Parathyroid adenoma (tissue), 2 donors: ENCODE data around the gene MAP3K7.

Experiments used
- H2AFZ ChIP-seq: fragments of 300-600 bp; sonication (generic); one replicate; pipeline ENCODE4 v1.7.0; 2017; ENCODE audit warnings: antibody characterized with exemption, mild to moderate bottlenecking
- H3K27ac ChIP-seq: fragments of 300-600 bp; sonication (generic); one replicate; pipeline ENCODE4 v1.7.0; 2017
- H3K27me3 ChIP-seq: fragments of 300-600 bp; sonication (generic); one replicate; pipeline ENCODE4 v1.7.0; 2017; ENCODE audit warnings: low read length; ENCODE audit not compliant: control insufficient read depth, insufficient read depth
- H3K36me3 ChIP-seq: fragments of 300-600 bp; sonication (generic); one replicate; pipeline ENCODE4 v1.7.0; 2017; ENCODE audit warnings: low read length; ENCODE audit not compliant: control insufficient read depth, insufficient read depth
- H3K4me1 ChIP-seq: fragments of 300-600 bp; sonication (generic); one replicate; pipeline ENCODE4 v1.7.0; 2017; ENCODE audit warnings: control low read depth
- H3K4me2 ChIP-seq: fragments of 300-600 bp; sonication (generic); one replicate; pipeline ENCODE4 v1.7.0; 2017; ENCODE audit warnings: low read length
- H3K4me3 ChIP-seq: fragments of 300-600 bp; sonication (generic); one replicate; pipeline ENCODE4 v1.7.0; 2017; ENCODE audit warnings: low read depth, low read length
- H3K79me2 ChIP-seq: fragments of 300-600 bp; sonication (generic); one replicate; pipeline ENCODE4 v1.7.0; 2017; ENCODE audit warnings: control low read depth
- H3K9ac ChIP-seq: fragments of 300-600 bp; sonication (generic); one replicate; pipeline ENCODE4 v1.7.0; 2017; ENCODE audit warnings: mild to moderate bottlenecking
- H3K9me3 ChIP-seq: fragments of 300-600 bp; sonication (generic); one replicate; pipeline ENCODE4 v1.7.0; 2017; ENCODE audit warnings: low read length; ENCODE audit not compliant: control insufficient read depth
- TF ChIP-seq, protein P1 (sequence below): fragments of 300-600 bp; sonication (generic); IDR thresholded peaks from one replicate; pipeline ENCODE4 v1.7.0; 2017; ENCODE audit warnings: antibody characterized with exemption, mild to moderate bottlenecking
- donor health status: primary hyperparathyroidism.

MAP3K7 gene

DNA sequence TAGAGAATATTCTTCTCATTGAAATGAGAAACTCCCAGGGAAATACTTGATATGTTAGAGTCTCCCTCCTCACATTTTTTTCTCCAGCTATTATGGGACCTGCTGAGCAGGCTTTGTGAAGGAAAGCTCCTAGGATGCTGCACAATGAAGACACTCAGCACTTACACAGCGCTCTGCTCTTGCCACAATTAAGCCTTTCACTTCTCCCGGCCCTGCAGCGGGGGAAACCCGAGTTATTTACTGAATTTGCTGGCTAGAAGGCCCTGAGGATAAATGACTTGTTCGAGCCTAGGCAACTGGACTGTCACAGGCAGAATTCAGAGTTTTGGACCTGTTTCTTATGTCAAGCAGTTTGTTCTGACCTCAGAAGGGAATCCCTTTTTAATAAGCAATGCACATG is 102.0 kb downstream of the MAP3K7 start:
- Histone ChIP-seq H3K27me3 (no peaks in the 10 kb centered on the region), H3K79me2 (no peaks in the 10 kb centered on the region), H3K27ac (no peak overlapping the region), H3K4me3 (no peak overlapping the region), H3K9me3 (no peaks in the 10 kb centered on the region), H2AFZ (no peak overlapping the region), H3K4me2 (no peak overlapping the region), H3K9ac (no peak overlapping the region), H3K36me3 (no peaks in the 10 kb centered on the region), H3K4me1 (no peaks in the 10 kb centered on the region)
- TF ChIP-seq, protein P1, sequence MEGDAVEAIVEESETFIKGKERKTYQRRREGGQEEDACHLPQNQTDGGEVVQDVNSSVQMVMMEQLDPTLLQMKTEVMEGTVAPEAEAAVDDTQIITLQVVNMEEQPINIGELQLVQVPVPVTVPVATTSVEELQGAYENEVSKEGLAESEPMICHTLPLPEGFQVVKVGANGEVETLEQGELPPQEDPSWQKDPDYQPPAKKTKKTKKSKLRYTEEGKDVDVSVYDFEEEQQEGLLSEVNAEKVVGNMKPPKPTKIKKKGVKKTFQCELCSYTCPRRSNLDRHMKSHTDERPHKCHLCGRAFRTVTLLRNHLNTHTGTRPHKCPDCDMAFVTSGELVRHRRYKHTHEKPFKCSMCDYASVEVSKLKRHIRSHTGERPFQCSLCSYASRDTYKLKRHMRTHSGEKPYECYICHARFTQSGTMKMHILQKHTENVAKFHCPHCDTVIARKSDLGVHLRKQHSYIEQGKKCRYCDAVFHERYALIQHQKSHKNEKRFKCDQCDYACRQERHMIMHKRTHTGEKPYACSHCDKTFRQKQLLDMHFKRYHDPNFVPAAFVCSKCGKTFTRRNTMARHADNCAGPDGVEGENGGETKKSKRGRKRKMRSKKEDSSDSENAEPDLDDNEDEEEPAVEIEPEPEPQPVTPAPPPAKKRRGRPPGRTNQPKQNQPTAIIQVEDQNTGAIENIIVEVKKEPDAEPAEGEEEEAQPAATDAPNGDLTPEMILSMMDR = no peak

DNA sequence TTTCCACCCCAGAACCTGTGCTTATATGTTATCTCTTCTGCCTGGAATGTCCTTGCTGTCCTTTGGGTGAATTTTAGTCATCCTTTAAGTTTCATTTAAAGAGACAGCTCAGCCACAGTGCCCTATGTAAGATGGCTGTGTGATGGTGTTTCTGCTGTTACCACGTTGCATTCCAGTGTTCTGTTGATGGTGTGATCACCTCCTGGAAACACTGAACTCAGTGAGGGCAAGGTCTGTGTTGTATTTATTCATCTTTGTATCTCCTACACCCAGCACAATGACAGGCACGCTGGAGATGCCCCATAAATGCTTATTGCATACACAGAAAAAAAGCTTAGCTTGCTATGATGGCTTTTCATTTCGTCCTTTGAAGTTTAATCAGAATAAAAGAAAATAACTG is 102.5 kb downstream of the MAP3K7 start:
- H3K4me2 ChIP-seq = no peak overlapping the region
- H3K4me3 ChIP-seq = no peak overlapping the region
- no peaks in the 10 kb centered on the region for H3K36me3 ChIP-seq
- no peaks in the 10 kb centered on the region for H3K79me2 ChIP-seq
- no peak overlapping the region for H3K9ac ChIP-seq
- no peak overlapping the region for H2AFZ ChIP-seq
- H3K27ac ChIP-seq = no peak overlapping the region
- H3K9me3 ChIP-seq = no peaks in the 10 kb centered on the region
- no peaks in the 10 kb centered on the region for H3K4me1 ChIP-seq
- no peaks in the 10 kb centered on the region for H3K27me3 ChIP-seq
- TF ChIP-seq, protein P1 = no peak

DNA sequence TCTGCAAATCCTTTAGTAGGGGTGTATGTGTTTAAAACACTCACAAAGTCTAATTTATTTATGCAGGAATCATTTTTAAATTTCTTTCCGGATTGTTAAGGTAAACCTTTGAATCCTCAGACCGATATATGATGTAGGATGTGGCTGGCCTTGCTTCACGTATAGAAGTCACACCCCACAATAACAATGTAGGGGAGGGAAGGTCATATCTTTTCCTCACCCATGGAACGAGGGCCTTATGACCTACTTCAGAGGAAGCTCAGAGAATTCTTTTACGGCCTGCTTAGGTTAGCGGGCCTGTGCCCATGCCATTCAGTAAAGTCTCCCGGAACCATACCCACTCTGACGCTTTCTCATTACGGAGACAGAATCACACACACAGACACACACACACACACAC is 102.9 kb downstream of the MAP3K7 start:
- Histone ChIP-seq H3K4me1 (no peaks in the 10 kb centered on the region), H3K4me2 (no peak overlapping the region), H3K9ac (no peak overlapping the region), H3K27me3 (no peaks in the 10 kb centered on the region), H3K27ac (no peak overlapping the region), H3K9me3 (no peaks in the 10 kb centered on the region), H3K36me3 (no peaks in the 10 kb centered on the region), H3K79me2 (no peaks in the 10 kb centered on the region), H3K4me3 (no peak overlapping the region), H2AFZ (no peak overlapping the region)
- TF ChIP-seq, protein P1 = no peak

DNA sequence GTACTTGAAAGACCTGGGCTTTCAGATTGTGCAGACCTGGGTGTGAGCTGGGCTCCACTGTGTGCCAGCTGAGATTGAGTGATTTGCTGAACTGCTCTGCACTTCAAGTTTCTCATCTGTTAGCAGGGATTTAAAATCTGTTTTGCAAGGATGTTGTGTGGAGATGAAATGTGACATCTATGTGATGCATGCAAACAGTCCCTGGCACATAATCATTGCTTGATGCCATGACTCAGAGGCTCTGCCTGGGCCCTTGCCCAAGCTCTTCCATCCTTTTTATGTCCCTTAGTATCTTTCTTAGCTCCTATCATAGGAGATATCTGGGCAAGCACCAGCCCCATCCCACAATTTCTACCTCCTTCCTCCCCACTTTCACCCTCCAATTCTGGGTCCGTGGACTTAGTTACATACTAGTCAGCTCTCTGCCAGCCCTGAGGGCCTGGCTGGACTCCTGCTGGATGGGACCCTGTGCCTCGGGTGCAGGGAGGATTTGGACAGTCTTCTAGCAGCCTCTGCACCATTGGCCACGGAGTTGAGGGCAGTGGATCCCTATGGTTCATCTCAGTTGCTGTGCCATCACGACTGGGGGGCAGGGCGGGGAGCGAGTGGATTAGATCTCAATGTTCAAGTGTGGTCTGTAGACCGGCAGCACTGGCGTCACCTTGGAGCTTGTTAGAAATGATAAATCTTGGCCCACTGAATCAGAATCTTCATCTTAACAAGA is 103.6 kb downstream of the MAP3K7 start:
- H3K27me3 ChIP-seq = no peaks in the 10 kb centered on the region
- H3K4me2 ChIP-seq = no peak overlapping the region
- no peaks in the 10 kb centered on the region for H3K4me1 ChIP-seq
- no peaks in the 10 kb centered on the region for H3K9me3 ChIP-seq
- H3K9ac ChIP-seq = no peak overlapping the region
- TF ChIP-seq, protein P1 = no peak
- no peak overlapping the region for H2AFZ ChIP-seq
- H3K36me3 ChIP-seq = no peaks in the 10 kb centered on the region
- H3K27ac ChIP-seq = no peak overlapping the region
- no peaks in the 10 kb centered on the region for H3K79me2 ChIP-seq
- H3K4me3 ChIP-seq = no peak overlapping the region

DNA sequence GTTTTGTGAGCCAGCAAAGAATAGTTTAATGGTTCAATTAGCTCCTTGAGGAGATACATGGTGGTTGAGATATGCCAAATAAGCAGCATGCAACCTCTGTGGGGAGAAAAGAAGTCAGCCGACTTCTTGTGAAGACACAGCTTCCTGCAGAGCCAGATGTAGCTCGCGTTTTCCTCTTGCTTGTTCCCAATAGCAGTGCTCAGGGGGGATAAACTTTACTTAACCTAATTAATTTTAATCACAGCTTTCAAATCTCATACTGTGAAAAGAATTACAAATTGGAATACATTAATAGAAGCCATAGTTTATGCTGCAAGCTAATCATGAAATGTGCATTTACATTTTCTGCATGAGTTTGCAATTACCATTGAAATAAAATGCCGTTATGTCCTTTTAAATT is 106.2 kb downstream of the MAP3K7 start:
- Histone ChIP-seq H3K4me3 (no peak overlapping the region), H3K9ac (no peak overlapping the region), H3K79me2 (no peaks in the 10 kb centered on the region), H3K9me3 (no peaks in the 10 kb centered on the region), H3K27ac (no peak overlapping the region), H3K4me2 (no peak overlapping the region), H3K27me3 (no peaks in the 10 kb centered on the region), H3K4me1 (peaks cover 3% of the 10 kb centered on the region), H2AFZ (no peak overlapping the region), H3K36me3 (no peaks in the 10 kb centered on the region)
- TF ChIP-seq, protein P1 = no peak
